ENCODE measurements around the gene CDH23. TPM values are rescaled to one million over a fixed set of nuclear protein-coding genes. Genes with fewer than 3 reads are reported as not detected.
A peak's percentile ranks its signal among the peaks of the same experiment; 100 is the strongest.

The CDH23 gene
- total and polyA plus RNA-seq, 2 of the 8 experiments (the other 6 are each of a cell fraction or from before 2014, with no cell fraction given), result 1.9 to 4.9 TPM

DNA sequence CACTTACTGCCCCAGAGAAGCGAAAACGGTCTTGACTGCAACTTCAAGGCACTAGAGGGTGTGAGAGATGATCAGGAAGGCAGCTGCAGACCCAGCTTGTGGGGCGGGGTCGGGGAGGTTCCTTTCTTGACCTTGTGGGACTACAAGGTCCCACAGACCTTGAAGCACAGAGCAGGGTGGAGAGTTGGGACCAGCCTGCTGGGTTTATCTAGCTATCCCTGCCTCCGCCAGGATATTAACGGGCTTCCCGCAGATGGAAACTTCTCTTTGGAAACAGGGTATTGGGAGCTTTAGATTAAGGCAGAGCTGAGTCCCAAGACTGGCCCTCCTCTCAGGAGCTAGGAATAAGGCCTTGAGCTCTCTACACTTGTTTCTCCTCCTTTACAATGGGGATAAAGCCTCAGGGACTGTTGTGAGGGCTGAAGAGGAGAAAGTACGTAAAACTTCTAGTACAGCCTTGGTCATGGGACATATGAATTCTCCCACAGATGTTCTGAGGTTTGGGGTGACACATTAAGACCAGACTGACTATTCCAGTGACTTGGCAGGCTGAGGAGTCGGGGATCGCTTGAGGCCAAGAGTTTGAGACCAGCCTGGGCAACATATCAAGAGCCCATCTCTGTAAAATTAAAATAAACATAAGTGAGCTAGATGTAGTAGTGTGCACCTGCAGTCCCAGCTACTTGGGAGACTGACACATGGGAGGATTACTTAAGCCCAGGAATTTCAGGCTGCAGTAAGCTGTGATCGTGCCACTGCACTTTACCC is 153.2 kb downstream of the CDH23 start:
- FAIRE-seq (no peak), DNase-seq (ENCODE audit: low read depth in 1 of 2, low spot score in 2 of 2) (no peak)
- H3K9ac ChIP-seq (replicated peaks in 1 of 4; ENCODE audit: extremely low read depth in 1 of 4, low read depth in 3 of 4, low read length in 3 of 4), result no peak overlapping the region
- H2BK12ac ChIP-seq (ENCODE audit: low read depth, low read length), result 0 out of 2 replicates have a peak overlapping the region, but pooled peaks have one; percentile 1
- no peak overlapping the region for H4K5ac ChIP-seq (ENCODE audit: insufficient read length, low read depth, low read length)
- H3K4me1 ChIP-seq (replicated peaks in 1 of 4; ENCODE audit: control insufficient read depth in 3 of 4, insufficient read depth in 4 of 4, low read length in 3 of 4), result peaks cover 3 to 23% (median 12%) of the 10 kb centered on the region in 4 experiments
- no peak overlapping the region; the same call in 1 of the 2 replicates for H3K18ac ChIP-seq (ENCODE audit: extremely low read depth, low read length)
- H3K23ac ChIP-seq (ENCODE audit: insufficient read length), result no peak overlapping the region
- no peaks in the 10 kb centered on the region for H3K9me3 ChIP-seq (ENCODE audit: insufficient read depth in 2 of 2, low read depth in 1 of 2, low read length in 1 of 2)
- no peak overlapping the region for H3K4me2 ChIP-seq (ENCODE audit: insufficient read depth in 1 of 2, low read depth in 2 of 2, low read length in 2 of 2)
- no peak overlapping the region for H3K14ac ChIP-seq (ENCODE audit: insufficient read length)
- H2AK5ac ChIP-seq (ENCODE audit: low read depth, low read length), result no peak overlapping the region
- WGBS, 2 experiments (ENCODE audit: extremely low coverage in 1 of 2, insufficient coverage in 1 of 2, insufficient read length in 1 of 2, insufficient replicate concordance in 2 of 2, low coverage in 1 of 2, low lambda C conversion rate in 2 of 2, missing lambda C conversion rate in 1 of 2), result 82% methylated on average over 10 of the region's 11 CpGs; no CpG with 5 or more reads in 1 of the 2 experiments
- no peak overlapping the region; the same call in 1 of the 2 replicates for H2BK5ac ChIP-seq (ENCODE audit: low read depth, low read length)
- no peak overlapping the region for H2AFZ ChIP-seq (ENCODE audit: low read length)
- no peaks in the 10 kb centered on the region for H3K79me2 ChIP-seq (ENCODE audit: control insufficient read depth in 1 of 2, insufficient read depth in 2 of 2, low read length in 2 of 2)
- H2BK15ac ChIP-seq (ENCODE audit: low read length), result peak overlapping the region; percentile 81; the same call in 1 of the 2 replicates
- no peak overlapping the region for H3K56ac ChIP-seq (replicated peaks; ENCODE audit: insufficient read length, low read depth, low read length)
- no peak overlapping the region for H4K91ac ChIP-seq (replicated peaks; ENCODE audit: insufficient read length, low read length)
- POLR2A ChIA-PET (ENCODE audit: partially characterized antibody), result interaction anchor here (0.7 kb wide), 1 partner anchor 153 kb away, joined by 3 read pairs; the partner anchor contains the start of gene CDH23
- 0 out of 2 replicates have a peak, but pooled peaks cover 2% of the 10 kb centered on the region for H3K79me1 ChIP-seq (ENCODE audit: low read depth, low read length)
- H4K8ac ChIP-seq (ENCODE audit: extremely low read depth, insufficient read depth, low read length), result no peak overlapping the region
- H3K36me3 ChIP-seq (ENCODE audit: control insufficient read depth in 2 of 4, insufficient read depth in 4 of 4, low read length in 3 of 4), result no peaks in the 10 kb centered on the region
- CTCF ChIA-PET (ENCODE audit: partially characterized antibody), result interaction anchor here (0.6 to 15.1 kb wide), 29 partner anchors 9 to 237 kb away, joined by 3 to 168 read pairs (median 6); partner anchors contain the start of gene SLC29A3
- H4K20me1 ChIP-seq (replicated peaks in 1 of 2; ENCODE audit: control insufficient read depth in 1 of 2, insufficient read depth in 2 of 2, low read length in 2 of 2), result no peaks in the 10 kb centered on the region
- H3K4me3 ChIP-seq (ENCODE audit: extremely low read depth in 1 of 4, insufficient read depth in 2 of 4, low read depth in 3 of 4, low read length in 4 of 4), result no peak overlapping the region
- no peak overlapping the region for H2BK120ac ChIP-seq (replicated peaks; ENCODE audit: low read depth, low read length)
- no peak overlapping the region for H3K27ac ChIP-seq (ENCODE audit: low read depth, low read length)
- H3K4ac ChIP-seq (replicated peaks; ENCODE audit: insufficient read length, low read depth, low read length), result no peak overlapping the region
- no peaks in the 10 kb centered on the region for H3K23me2 ChIP-seq (ENCODE audit: low read depth, low read length)
- H3K27me3 ChIP-seq (replicated peaks in 1 of 4; ENCODE audit: control insufficient read depth in 3 of 4, extremely low read depth in 1 of 4, insufficient read depth in 3 of 4, low read length in 3 of 4), result no peaks in the 10 kb centered on the region
- 0 out of 2 replicates have a peak overlapping the region, but pooled peaks have one; percentile 32 for H2BK20ac ChIP-seq (ENCODE audit: low read length)
- TF ChIP-seq ASH2L (IDR thresholded peaks at IDR 0.05; ENCODE audit: low read length) (no peak), TAF1 (IDR thresholded peaks at IDR 0.05; ENCODE audit: low read depth, low read length) (no peak)
- TF ChIP-seq, protein P1, sequence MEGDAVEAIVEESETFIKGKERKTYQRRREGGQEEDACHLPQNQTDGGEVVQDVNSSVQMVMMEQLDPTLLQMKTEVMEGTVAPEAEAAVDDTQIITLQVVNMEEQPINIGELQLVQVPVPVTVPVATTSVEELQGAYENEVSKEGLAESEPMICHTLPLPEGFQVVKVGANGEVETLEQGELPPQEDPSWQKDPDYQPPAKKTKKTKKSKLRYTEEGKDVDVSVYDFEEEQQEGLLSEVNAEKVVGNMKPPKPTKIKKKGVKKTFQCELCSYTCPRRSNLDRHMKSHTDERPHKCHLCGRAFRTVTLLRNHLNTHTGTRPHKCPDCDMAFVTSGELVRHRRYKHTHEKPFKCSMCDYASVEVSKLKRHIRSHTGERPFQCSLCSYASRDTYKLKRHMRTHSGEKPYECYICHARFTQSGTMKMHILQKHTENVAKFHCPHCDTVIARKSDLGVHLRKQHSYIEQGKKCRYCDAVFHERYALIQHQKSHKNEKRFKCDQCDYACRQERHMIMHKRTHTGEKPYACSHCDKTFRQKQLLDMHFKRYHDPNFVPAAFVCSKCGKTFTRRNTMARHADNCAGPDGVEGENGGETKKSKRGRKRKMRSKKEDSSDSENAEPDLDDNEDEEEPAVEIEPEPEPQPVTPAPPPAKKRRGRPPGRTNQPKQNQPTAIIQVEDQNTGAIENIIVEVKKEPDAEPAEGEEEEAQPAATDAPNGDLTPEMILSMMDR (IDR thresholded peaks at IDR 0.05; ENCODE audit: control extremely low read depth in 1 of 3, insufficient read depth in 1 of 3, low read depth in 1 of 3, low read length in 3 of 3), result 0 out of 4 replicates have a peak, but pooled peaks of 1 of the 3 experiments have one; percentile 17
